Tibial nerve (tissue), 3 donors: ENCODE data around the gene LMNTD1.

ENCODE experiments used
- EP300 ChIP-seq, 2 donors: sonication (generic); formaldehyde crosslinking; IDR thresholded peaks; one replicate each; pipeline ENCODE4 v1.6.1; 2017; ENCODE audit warnings: antibody characterized with exemption in 2 of 2, mild to moderate bottlenecking in 1 of 2
- POLR2A ChIP-seq, 2 donors: fragments of 450-650 bp; IDR thresholded peaks; one replicate each; pipeline ENCODE4 v1.6.1; 2017; ENCODE audit warnings: antibody characterized with exemption in 2 of 2, mild to moderate bottlenecking in 2 of 2, moderate library complexity in 2 of 2

GRCh38 chr12:25434515-25434914, 118.6 kb downstream of the LMNTD1 start:
- TF ChIP-seq EP300 (IDR thresholded peaks at IDR 0.05) (no peak), POLR2A (IDR thresholded peaks at IDR 0.05) (no peak)
